ENCODE data around the gene ZFYVE21. TPM values are rescaled to one million over a fixed set of nuclear protein-coding genes. Genes with fewer than 3 reads are reported as not detected.

Gene ZFYVE21
- total RNA-seq, 2 donors from 2014 or later: 57.2 to 59.5 TPM

GRCh38 chr14:103714063-103714724 lies 1.4 kb upstream of the ZFYVE21 start:
- no peak for DNase-seq (ENCODE audit: low spot score)
- intact Hi-C loops (cut with DNase I): no loop called here

DNA sequence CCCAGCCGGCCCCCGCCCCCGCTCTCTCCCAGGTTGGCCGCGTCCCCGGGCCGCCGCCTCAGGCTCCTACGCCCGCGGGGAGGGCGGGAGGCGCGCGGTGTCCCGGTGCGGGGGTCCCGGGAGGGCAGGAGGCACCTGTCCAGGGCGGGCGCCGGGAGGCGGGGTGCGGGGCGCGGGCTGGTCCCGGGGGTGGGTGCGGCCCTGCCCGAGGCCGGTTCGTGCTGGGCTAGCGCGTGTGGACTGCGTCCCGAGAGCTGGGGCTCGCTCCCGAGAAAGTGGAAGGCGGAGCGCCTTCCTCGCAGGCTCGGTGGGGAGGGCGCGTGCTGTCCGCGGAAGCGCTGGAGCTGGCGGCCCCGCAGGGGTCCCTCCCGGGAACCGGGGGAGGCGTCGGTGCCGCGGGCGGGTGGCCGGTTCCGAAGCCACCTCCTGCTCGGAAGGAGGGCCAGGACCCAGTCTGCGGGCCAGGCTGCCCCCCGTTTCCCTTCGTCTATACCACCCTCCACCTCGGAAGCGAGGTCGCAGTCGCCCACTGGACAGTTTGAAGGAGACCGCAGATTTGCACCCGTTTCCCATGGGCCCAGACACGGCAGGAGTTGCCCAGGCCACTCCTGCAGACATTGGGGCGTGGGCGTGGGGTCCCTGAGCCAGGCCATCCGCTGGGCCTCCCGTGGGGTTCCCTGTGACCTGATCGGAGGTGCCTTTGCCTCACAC lies 636 bp downstream of the ZFYVE21 start:
- intact Hi-C loops (cut with DNase I): no loop called here
- peak; percentile 87 for DNase-seq (ENCODE audit: low spot score)

GRCh38 chr14:103716899-103717411 lies 1.3 kb downstream of the ZFYVE21 start:
- intact Hi-C loops (cut with DNase I): no loop called here
- DNase-seq (ENCODE audit: low spot score): no peak

DNA sequence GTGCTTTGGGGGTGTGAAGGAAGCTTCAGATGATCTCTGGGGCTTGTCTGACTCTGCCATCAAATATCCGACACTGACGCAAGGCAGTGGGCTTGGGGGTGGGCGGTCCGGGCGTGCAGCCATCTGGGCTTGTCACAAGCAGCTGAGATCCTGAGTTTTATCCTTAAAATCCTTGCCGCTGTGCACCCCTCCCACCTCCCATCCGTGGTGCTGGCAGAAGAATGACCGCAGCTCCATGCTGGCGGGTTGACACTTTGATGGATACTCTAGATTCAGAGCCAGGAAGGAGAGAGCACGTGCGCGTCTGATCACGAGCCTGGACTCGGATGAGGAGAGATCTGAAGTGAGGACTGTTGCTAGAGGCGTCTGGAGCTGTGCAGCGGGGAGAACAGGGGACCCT lies 3.0 kb downstream of the ZFYVE21 start:
- intact Hi-C loops (cut with DNase I): no loop called here
- DNase-seq (ENCODE audit: low spot score): no peak

DNA sequence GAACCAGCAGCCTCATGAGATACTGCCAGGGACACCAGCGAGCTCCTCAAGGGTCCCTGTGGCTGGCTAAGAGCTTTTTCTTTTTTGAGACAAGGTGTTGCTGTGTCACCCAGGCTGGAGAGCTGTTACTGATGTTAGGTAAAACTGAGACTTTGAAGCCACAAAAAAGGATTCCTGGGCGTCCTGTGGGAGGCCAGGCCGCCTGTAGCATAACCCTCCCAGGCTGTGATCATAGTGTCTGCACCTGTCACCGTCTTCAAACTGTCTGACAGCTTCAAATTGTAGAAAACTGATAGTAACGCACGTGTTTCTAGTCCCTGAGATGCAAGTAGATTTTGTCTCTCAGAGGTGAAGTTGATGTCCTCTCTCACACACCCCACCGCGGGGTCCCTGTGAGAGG lies 4.1 kb downstream of the ZFYVE21 start:
- intact Hi-C loops (cut with DNase I): no loop called here
- no peak for DNase-seq (ENCODE audit: low spot score)

- intact Hi-C loops (cut with DNase I): no loop called here
- DNase-seq (ENCODE audit: low spot score): no peak
Observed at GRCh38 chr14:103721334-103722120, 5.9 kb downstream of the ZFYVE21 start.

GRCh38 chr14:103723748-103724081 lies 8.1 kb downstream of the ZFYVE21 start:
- DNase-seq (ENCODE audit: low spot score): no peak
- intact Hi-C loops (cut with DNase I): no loop called here

- intact Hi-C loops (cut with DNase I): no loop called here
- peak; percentile 94 for DNase-seq (ENCODE audit: low spot score)
Observed at GRCh38 chr14:103724116-103724515, 8.5 kb downstream of the ZFYVE21 start.

GRCh38 chr14:103725001-103725682 lies 9.5 kb downstream of the ZFYVE21 start:
- intact Hi-C loops (cut with DNase I): no loop called here
- no peak for DNase-seq (ENCODE audit: low spot score)

DNA sequence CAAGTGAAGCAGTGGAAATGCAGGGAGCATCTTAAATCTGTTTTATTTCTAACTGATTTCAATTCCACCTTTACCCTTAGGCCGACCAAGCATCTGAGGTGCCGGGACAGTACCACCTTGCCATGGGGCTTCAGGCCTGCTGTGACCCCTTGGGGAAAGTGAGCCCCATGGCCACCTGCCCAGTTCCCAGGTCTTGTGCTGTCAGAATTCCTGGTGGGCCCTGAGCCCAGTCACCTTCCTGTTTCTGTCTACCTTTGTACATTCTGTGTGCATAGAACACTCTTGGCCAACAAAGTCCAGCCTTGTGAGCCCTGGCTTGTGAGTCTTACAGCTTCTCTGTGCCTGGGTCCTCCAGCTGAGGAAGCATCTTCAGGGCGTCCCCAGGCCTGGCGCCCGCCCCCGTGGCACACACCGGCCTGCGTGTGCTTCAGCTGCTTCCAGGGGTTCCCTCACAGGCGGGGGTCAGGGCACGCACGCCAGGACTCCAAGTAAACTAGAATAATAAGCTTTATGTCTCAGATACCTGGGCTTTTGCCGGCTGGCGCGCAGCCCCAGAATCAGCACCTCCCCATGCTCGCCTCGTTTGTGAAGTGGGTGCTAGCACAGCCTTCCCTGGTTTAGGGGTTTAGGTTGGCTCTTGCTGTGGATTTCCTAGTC lies 10.3 kb downstream of the ZFYVE21 start:
- no peak for DNase-seq (ENCODE audit: low spot score)
- intact Hi-C loops (cut with DNase I): no loop called here

DNA sequence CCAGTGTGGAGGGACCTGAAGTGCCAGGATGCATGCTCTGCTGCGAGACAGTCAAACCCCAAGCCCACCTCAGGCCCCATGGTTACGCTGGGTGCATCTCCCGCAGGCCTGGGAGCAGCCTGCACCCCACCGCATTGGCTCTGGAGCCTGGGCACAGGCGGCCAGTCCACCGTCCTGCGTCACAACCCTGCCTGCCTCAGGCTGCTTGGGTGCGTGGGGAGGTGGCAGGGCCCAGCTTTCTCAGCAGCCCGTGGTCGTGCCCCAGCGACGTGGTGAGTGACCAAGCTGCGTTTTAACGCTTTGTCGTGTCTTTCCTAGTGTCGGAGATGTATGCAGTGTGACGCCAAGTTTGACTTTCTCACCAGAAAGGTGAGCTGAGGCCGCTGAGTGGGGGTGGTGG lies 10.9 kb downstream of the ZFYVE21 start:
- no peak for DNase-seq (ENCODE audit: low spot score)
- intact Hi-C loops (cut with DNase I): no loop called here

DNA sequence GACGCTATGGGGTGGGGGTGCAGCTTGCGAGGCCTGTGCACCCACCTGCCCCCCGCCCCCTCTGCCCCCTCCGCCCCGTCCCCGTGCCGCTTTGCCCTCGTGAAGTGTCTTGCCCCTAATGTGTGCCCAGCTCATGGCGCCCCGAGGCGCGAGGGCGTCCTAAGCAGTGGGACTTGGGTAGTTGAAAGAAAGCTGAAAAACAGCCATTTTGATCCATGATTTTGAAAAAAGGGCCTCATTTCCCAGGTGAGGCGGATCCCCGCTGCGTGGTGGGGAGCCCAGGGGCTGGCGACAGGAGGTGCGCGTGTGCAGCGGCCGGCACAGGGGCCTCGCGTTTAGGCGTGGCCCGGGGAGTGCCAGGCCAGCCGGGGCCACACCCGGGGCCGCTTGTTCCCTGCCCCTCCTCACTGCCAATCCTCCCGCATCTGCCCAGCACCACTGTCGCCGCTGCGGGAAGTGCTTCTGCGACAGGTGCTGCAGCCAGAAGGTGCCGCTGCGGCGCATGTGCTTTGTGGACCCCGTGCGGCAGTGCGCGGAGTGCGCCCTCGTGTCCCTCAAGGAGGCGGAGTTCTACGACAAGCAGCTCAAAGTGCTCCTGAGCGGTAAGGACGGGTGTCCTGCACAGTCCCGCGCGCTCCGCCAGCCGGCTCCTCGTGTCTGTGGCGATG lies 11.8 kb downstream of the ZFYVE21 start:
- DNase-seq (ENCODE audit: low spot score): no peak
- intact Hi-C loops (cut with DNase I): no loop called here

DNA sequence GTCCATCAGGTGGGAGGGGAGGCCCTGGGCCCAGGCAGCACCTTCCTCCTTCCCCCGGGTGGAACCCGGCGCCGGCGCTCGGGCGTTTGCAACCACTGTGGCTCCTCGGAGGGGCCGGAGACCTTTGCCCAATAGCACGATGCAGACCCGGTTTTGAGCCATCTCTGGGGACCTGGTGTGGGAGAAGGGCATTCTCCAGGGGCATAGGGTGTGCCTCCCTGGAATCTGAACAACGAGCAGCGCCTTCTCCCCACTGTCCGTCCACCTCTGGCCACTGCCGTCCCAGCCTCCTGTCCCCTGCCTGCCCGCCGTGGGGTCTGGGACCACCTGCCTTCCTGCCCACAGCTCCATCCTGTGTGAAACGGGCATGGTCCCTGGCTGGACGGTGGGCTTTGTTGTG lies 12.5 kb downstream of the ZFYVE21 start:
- DNase-seq (ENCODE audit: low spot score): no peak
- intact Hi-C loops (cut with DNase I): loop anchor here in 1 of 2 donors (1.0 kb wide), 1 partner anchor 33 kb away; no protein-coding TSS in a partner anchor

GRCh38 chr14:103728721-103729120 lies 13.1 kb downstream of the ZFYVE21 start:
- no peak for DNase-seq (ENCODE audit: low spot score)
- intact Hi-C loops (cut with DNase I): loop anchor here in 1 of 2 donors (1.0 kb wide), 1 partner anchor 33 kb away; no protein-coding TSS in a partner anchor

- intact Hi-C loops (cut with DNase I): no loop called here
- no peak for DNase-seq (ENCODE audit: low spot score)
Observed at GRCh38 chr14:103729496-103730448, 14.2 kb downstream of the ZFYVE21 start.

- intact Hi-C loops (cut with DNase I): no loop called here
Observed at GRCh38 chr14:103730490-103731035, 15.0 kb downstream of the ZFYVE21 start.

DNA sequence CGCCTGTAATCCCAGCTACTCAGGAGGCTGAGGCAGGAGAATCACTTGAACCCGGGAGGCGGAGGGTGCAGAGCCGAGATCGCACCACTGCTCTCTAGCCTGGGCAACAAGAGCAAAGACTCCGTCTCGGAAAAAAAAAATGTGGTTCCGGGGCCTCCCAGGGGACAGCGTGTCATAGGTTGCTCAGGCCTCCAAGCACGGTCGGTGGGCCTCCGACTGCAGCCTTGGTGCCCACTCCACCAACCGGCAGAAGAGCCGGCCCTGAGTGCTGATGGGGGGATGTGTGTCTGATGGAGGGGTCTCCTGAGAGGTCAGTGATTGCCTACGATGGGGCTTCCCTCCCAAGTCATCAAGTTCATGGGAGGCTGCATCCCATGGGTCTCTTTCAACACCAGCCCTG lies 15.9 kb downstream of the ZFYVE21 start:
- DNase-seq (ENCODE audit: low spot score): no peak
- intact Hi-C loops (cut with DNase I): no loop called here

More at GRCh38 chr14:103730490-103731035, 15.0 kb downstream of the ZFYVE21 start:
- no peak for DNase-seq (ENCODE audit: low spot score)

Data from posterior vena cava (tissue), 2 donors.